Upper lobe of left lung (tissue), 6 donors: Measurements from ENCODE around the gene AP3S2. TPM values are rescaled to one million over a fixed set of nuclear protein-coding genes. Genes with fewer than 3 reads are reported as not detected.
"Not testable (repeated sequence)": the region's sequence is repeated elsewhere in the genome, so short reads cannot be mapped to it uniquely, and the experiment has no call there.

Source experiments
- ATAC-seq, 2 donors: fragments of 200-7000 bp; cut with Tn5 transposase; one replicate each; pipeline ENCODE4 v1.9.1; 2022; ENCODE audit warnings: mild to moderate bottlenecking in 2 of 2, moderate library complexity in 2 of 2; ENCODE audit not compliant: low FRiP score in 2 of 2
- DNase-seq, 2 donors: peaks; one replicate each; pipeline ENCODE4 v3.0.0-alpha.2; 2019 to 2020
- H3K27ac ChIP-seq, 4 donors: fragments of 200-600 bp; sonication (generic); one replicate each; pipeline ENCODE4 v1.5.1; 2016 to 2019
- H3K27me3 ChIP-seq, 4 donors: fragments of 200-600 bp; sonication (generic); one replicate each; pipeline ENCODE4 v1.5.1; 2017 to 2019
- H3K36me3 ChIP-seq, 4 donors: fragments of 200-600 bp; sonication (generic); one replicate each; pipeline ENCODE4 v1.5.1; 2016 to 2019
- H3K4me1 ChIP-seq, 4 donors: fragments of 200-600 bp; sonication (generic); one replicate each; pipeline ENCODE4 v1.5.1; 2018 to 2019
- H3K4me3 ChIP-seq, 4 donors: fragments of 200-600 bp; sonication (generic); one replicate each; pipeline ENCODE4 v1.5.1; 2017 to 2019; ENCODE audit warnings: mild to moderate bottlenecking in 2 of 4, moderate library complexity in 1 of 4
- H3K9me3 ChIP-seq, 4 donors: fragments of 200-600 bp; sonication (generic); one replicate each; pipeline ENCODE4 v1.5.1; 2018 to 2019
- CTCF ChIP-seq, 6 experiments: fragments of 450-650 bp in 4 of 6; fragments of 200-600 bp in 2 of 6; sonication (generic) in 2 of 6; IDR thresholded peaks; one replicate each; pipeline ENCODE4 v1.5.1; 2016 to 2019; ENCODE audit warnings: antibody characterized with exemption in 6 of 6
- EP300 ChIP-seq, 4 donors: sonication (generic); formaldehyde crosslinking; IDR thresholded peaks; one replicate each; pipeline ENCODE4 v1.5.1; 2017; ENCODE audit warnings: antibody characterized with exemption in 4 of 4, control low read depth in 2 of 4
- POLR2A ChIP-seq, 4 donors: fragments of 450-650 bp; IDR thresholded peaks; one replicate each; pipeline ENCODE4 v1.5.1; 2016 to 2017; ENCODE audit warnings: antibody characterized with exemption in 4 of 4, mild to moderate bottlenecking in 2 of 4
- POLR2AphosphoS5 ChIP-seq, 2 donors: sonication (generic); formaldehyde crosslinking; IDR thresholded peaks; one replicate each; pipeline ENCODE4 v1.5.1; 2017; ENCODE audit warnings: antibody characterized with exemption in 2 of 2
- WGBS, 2 donors: methylation state at CpG; one replicate each; pipeline ENCODE4 v1.1.5; 2017 to 2018; 5-methylcytosine and 5-hydroxymethylcytosine counted together
- total RNA-seq, 6 donors: library from RNA; depleted of rRNA in 4 of 6; stranded (reverse); fragments of >200 nt in 4 of 6; gene quantifications; one replicate each; pipeline versions ENCODE4 v1.1.0 to v1.2.1, GENCODE V29; 2016 to 2021
- donor health status: DM: no; HTN: no; CAD: no; lungs with moderate emphysema.
- donor health status: DM: no; HTN: yes; CAD: no; lungs with severe emphysema.

The AP3S2 gene
- 10 to 100 TPM; 19.6 to 46.1 (median 28.9) TPM for total RNA-seq

GRCh38 chr15:89893696-89894447 lies at the start of gene AP3S2:
Gene AP3S2, minus strand, starts transcription at chr15:89893994. Its CDS starts 45 bp downstream, at chr15:89893949.
- H3K9me3 ChIP-seq = no peaks in the 10 kb centered on the region
- WGBS, 2 donors = 1% methylated on average over 48 to 53 of the region's 62 CpGs
- ATAC-seq (peak; percentile 98 to 99), DNase-seq (peak; percentile 94 to 96)
- peak within 1 kb of the TSS; percentile 75 to 91 (median 88) for H3K4me3 ChIP-seq
- peak within 1 kb of the TSS; percentile 92 to 96 (median 96) for H3K27ac ChIP-seq
- peaks cover 10 to 15% (median 14%) of the 10 kb centered on the region in 4 donors for H3K4me1 ChIP-seq
- H3K27me3 ChIP-seq = no peaks in the 10 kb centered on the region
- TF ChIP-seq POLR2A (IDR thresholded peaks at IDR 0.05) (peak in 3 of 4 donors; percentile 68 to 81 (median 70)), EP300 (IDR thresholded peaks at IDR 0.05) (peak in 1 of 4 donors; percentile 31), POLR2AphosphoS5 (IDR thresholded peaks at IDR 0.05) (peak; percentile 89 to 93), CTCF (IDR thresholded peaks at IDR 0.05) (peak in 1 of 6 experiments; percentile 16)
- H3K36me3 ChIP-seq = peaks cover 0 to 2% (median 1%) of the 10 kb centered on the region in 4 donors

GRCh38 chr15:89939910-89940309 lies 46.1 kb upstream of the AP3S2 start:
- no peak overlapping the region for H3K4me3 ChIP-seq
- 85 to 88% methylated on average over 3 of the region's 3 CpGs for WGBS, 2 donors
- ATAC-seq = no peak
- H3K27me3 ChIP-seq = no peaks in the 10 kb centered on the region
- H3K4me1 ChIP-seq = no peaks in the 10 kb centered on the region
- H3K36me3 ChIP-seq = no peaks in the 10 kb centered on the region
- H3K27ac ChIP-seq = no peak overlapping the region
- no peak for TF ChIP-seq CTCF (IDR thresholded peaks at IDR 0.05)
- TF ChIP-seq POLR2A (IDR thresholded peaks at IDR 0.05) = no peak
- DNase-seq = no peak
- H3K9me3 ChIP-seq = no peaks in the 10 kb centered on the region

GRCh38 chr15:89939377-89939776 lies 45.6 kb upstream of the AP3S2 start:
- not testable (repeated sequence) for H3K36me3 ChIP-seq, ATAC-seq, H3K4me3 ChIP-seq, H3K27ac ChIP-seq, H3K4me1 ChIP-seq, H3K9me3 ChIP-seq, H3K27me3 ChIP-seq, DNase-seq
- WGBS, 2 donors = 83 to 93% methylated on average over 2 of the region's 2 CpGs

GRCh38 chr15:89937365-89938350 lies 43.9 kb upstream of the AP3S2 start:
- Histone ChIP-seq H3K27ac (no peak overlapping the region), H3K4me1 (no peaks in the 10 kb centered on the region), H3K9me3 (no peaks in the 10 kb centered on the region), H3K4me3 (no peak overlapping the region), H3K36me3 (no peaks in the 10 kb centered on the region), H3K27me3 (no peaks in the 10 kb centered on the region)
- DNase-seq (no peak), ATAC-seq (no peak)
- TF ChIP-seq POLR2AphosphoS5 (IDR thresholded peaks at IDR 0.05) = no peak
- no peak for TF ChIP-seq CTCF (IDR thresholded peaks at IDR 0.05)
- no peak for TF ChIP-seq POLR2A (IDR thresholded peaks at IDR 0.05)
- no peak for TF ChIP-seq EP300 (IDR thresholded peaks at IDR 0.05)
- WGBS, 2 donors = 66 to 77% methylated on average over 8 to 10 of the region's 10 CpGs

- Histone ChIP-seq H3K36me3 (no peaks in the 10 kb centered on the region), H3K4me3 (no peak overlapping the region), H3K9me3 (no peaks in the 10 kb centered on the region), H3K27ac (no peak overlapping the region), H3K4me1 (no peaks in the 10 kb centered on the region), H3K27me3 (no peaks in the 10 kb centered on the region)
- 81 to 84% methylated on average over 14 of the region's 14 CpGs for WGBS, 2 donors
- no peak for DNase-seq
- TF ChIP-seq EP300 (IDR thresholded peaks at IDR 0.05) (no peak), POLR2AphosphoS5 (IDR thresholded peaks at IDR 0.05) (no peak), CTCF (IDR thresholded peaks at IDR 0.05) (no peak), POLR2A (IDR thresholded peaks at IDR 0.05) (no peak)
- ATAC-seq = no peak
Observed at GRCh38 chr15:89936786-89937265, 43.0 kb upstream of the AP3S2 start.
